Panc1 (cell line): ENCODE results near the gene B3GALT4. TPM values are rescaled to one million over a fixed set of nuclear protein-coding genes. Genes with fewer than 3 reads are reported as not detected.

ENCODE experiments used
- ATAC-seq: fragments of 200-7000 bp; cut with Tn5 transposase; 2 replicates; pipeline ENCODE4 v1.9.1; 2020; ENCODE audit warnings: mild to moderate bottlenecking, moderate library complexity
- BruUV-seq: library from RNA; stranded (reverse); fragments of 400-500 nt; replicated peaks from 2 replicates; lab custom pipeline; 2021; lab: Mats Ljungman, UMichigan
- CTCF ChIA-PET: fragments of 300-600 bp; sonication (Branson Sonifier 250); formaldehyde crosslinking; loops from one replicate; lab custom pipeline; 2022; ENCODE audit warnings: antibody characterized with exemption; lab: Charles Lee
- POLR2A ChIA-PET: fragments of 300-600 bp; sonication (Branson Sonifier 250); formaldehyde crosslinking; loops from one replicate; lab custom pipeline; 2022; ENCODE audit warnings: antibody characterized with exemption; lab: Charles Lee
- DNase-seq: peaks from one replicate; pipeline ENCODE4 v3.0.0-alpha.2; 2010; ENCODE audit warnings: low read depth, low spot score
- H3K27ac ChIP-seq: 2 replicates; pipeline ENCODE4 v1.5.1; 2011; ENCODE audit warnings: mild to moderate bottlenecking, low read length, inconsistent platforms
- H3K27me3 ChIP-seq: fragments of 200-500 bp; sonication (Bioruptor generic); 2 replicates; pipeline ENCODE4 v1.6.0; 2014; ENCODE audit warnings: low read length, inconsistent platforms; ENCODE audit not compliant: control insufficient read depth, insufficient read depth
- H3K36me3 ChIP-seq: fragments of 200-500 bp; sonication (Bioruptor generic); 2 replicates; pipeline ENCODE4 v1.5.1; 2014; ENCODE audit warnings: inconsistent platforms, mild to moderate bottlenecking, low read length, moderate library complexity; ENCODE audit not compliant: control insufficient read depth, insufficient read depth
- H3K4me1 ChIP-seq: 2 replicates; pipeline ENCODE4 v1.5.1; 2011; ENCODE audit warnings: inconsistent platforms, mild to moderate bottlenecking, low read length, moderate library complexity; ENCODE audit not compliant: control insufficient read depth, insufficient read depth
- H3K4me3 ChIP-seq, 2 experiments: 2 replicates each; pipeline ENCODE4 v1.5.1; 2011 to 2012; ENCODE audit warnings: low read depth in 2 of 2, low read length in 2 of 2, mild to moderate bottlenecking in 2 of 2, inconsistent platforms in 1 of 2, moderate library complexity in 1 of 2
- H3K9me3 ChIP-seq: fragments of 200-500 bp; sonication (Bioruptor generic); 2 replicates; pipeline ENCODE4 v1.5.1; 2014; ENCODE audit warnings: low read depth, mild to moderate bottlenecking, inconsistent platforms, low read length, moderate library complexity; ENCODE audit not compliant: control insufficient read depth, insufficient read depth
- CTCF ChIP-seq: fragments of 450-650 bp; IDR thresholded peaks from 2 replicates; pipeline ENCODE4 v1.5.1; 2017; ENCODE audit warnings: mild to moderate bottlenecking
- POLR2AphosphoS5 ChIP-seq: IDR thresholded peaks from 2 replicates; pipeline ENCODE4 v1.6.1; 2012; ENCODE audit warnings: mild to moderate bottlenecking, low read depth, low read length, moderate library complexity
- REST ChIP-seq, 2 experiments: IDR thresholded peaks; 2 replicates each; pipeline ENCODE4 v1.6.1; 2011 to 2012; ENCODE audit warnings: low read depth in 2 of 2, control low read depth in 1 of 2, low read length in 1 of 2, mild to moderate bottlenecking in 1 of 2, moderate library complexity in 1 of 2; ENCODE audit not compliant: insufficient read depth in 1 of 2
- SIN3A ChIP-seq: IDR thresholded peaks from 2 replicates; pipeline ENCODE4 v1.6.1; 2012; ENCODE audit warnings: low read depth, mild to moderate bottlenecking, low read length, moderate library complexity, borderline replicate concordance; ENCODE audit not compliant: insufficient read depth
- TCF7L2 ChIP-seq: IDR thresholded peaks from 2 replicates; pipeline ENCODE4 v1.6.1; 2011; ENCODE audit warnings: mild to moderate bottlenecking, low read depth, low read length, inconsistent platforms
- in situ Hi-C: cut with HindIII; loops from 2 replicates; pipeline ENCODE4 v1.10.0; 2016; ENCODE audit warnings: low sequenced_read_pairs, low pct_unique_long_range_greater_than_20kb
- intact Hi-C: fragments of 100-400 bp; cut with micrococcal nuclease; formaldehyde crosslinking; loops from one replicate; pipeline ENCODE4 v1.10.0; 2022; ENCODE audit not compliant: unreplicated experiment
- total RNA-seq: library from RNA; stranded (reverse); gene quantifications from one replicate; pipeline ENCODE4 v1.2.1, GENCODE V29; 2021; ENCODE audit not compliant: unreplicated experiment

Gene B3GALT4
- total RNA-seq, 1 experiment from 2014 or later = 6.0 TPM

- no peak for DNase-seq
- intact Hi-C loops = no loop called here
- no TSS peak for BruUV-seq
- H3K4me3 ChIP-seq = peak overlapping the region; percentile 97
- H3K36me3 ChIP-seq = peaks cover 37% of the 10 kb centered on the region
- H3K27me3 ChIP-seq = no peaks in the 10 kb centered on the region
- in situ Hi-C loops = no loop called here
- ATAC-seq = peak; percentile 23
- peaks cover 23% of the 10 kb centered on the region for H3K4me1 ChIP-seq
- H3K9me3 ChIP-seq = no peaks in the 10 kb centered on the region
- ChIA-PET CTCF (no interaction called here), POLR2A (interaction anchor here (0.6 to 1.3 kb wide), 4 partner anchors 10 to 299 kb away, joined by 3 to 8 read pairs (median 4); no protein-coding TSS in a partner anchor)
- H3K27ac ChIP-seq = peak overlapping the region; percentile 100
- TF ChIP-seq POLR2AphosphoS5 (no peak), TCF7L2 (no peak), CTCF (no peak), REST (IDR thresholded peaks at IDR 0.05; ENCODE audit: insufficient read depth in 1 of 2, low read depth in 2 of 2, low read length in 1 of 2) (no peak), SIN3A (no peak)
These were observed 5.8 kb upstream of the B3GALT4 start for GRCh38 chr6:33271117-33271467.

- Histone ChIP-seq H3K4me3 (peak within 1 kb of the TSS; percentile 97), H3K4me1 (peaks cover 28% of the 10 kb centered on the region), H3K27me3 (no peaks in the 10 kb centered on the region), H3K9me3 (no peaks in the 10 kb centered on the region), H3K27ac (peak within 1 kb of the TSS; percentile 100), H3K36me3 (peaks cover 37% of the 10 kb centered on the region)
- in situ Hi-C loops (no loop called here), intact Hi-C loops (no loop called here)
- DNase-seq (peak; percentile 93), ATAC-seq (peak; percentile 93)
- ChIA-PET POLR2A (interaction anchor here (0.6 to 1.3 kb wide), 7 partner anchors 10 to 327 kb away, joined by 3 to 13 read pairs (median 4); no protein-coding TSS in a partner anchor), CTCF (no interaction called here)
- BruUV-seq = TSS peak; percentile 94
- TF ChIP-seq POLR2AphosphoS5 = peak; percentile 100
- TF ChIP-seq SIN3A = peak; percentile 71; the same call in 1 of the 2 replicates
- peak; percentile 21; the same call in 1 of the 2 replicates for TF ChIP-seq TCF7L2
- peak; percentile 18 to 62; a peak in 2 of 4 replicates for TF ChIP-seq REST (IDR thresholded peaks at IDR 0.05; ENCODE audit: insufficient read depth in 1 of 2, low read depth in 2 of 2, low read length in 1 of 2)
- no peak for TF ChIP-seq CTCF
These were observed 5.3 kb upstream of the B3GALT4 start, which contains the start of the genes RPS18 and VPS52 for GRCh38 chr6:33271468-33272274. Gene RPS18, plus strand, starts transcription at chr6:33272075. Its CDS starts 45 bp downstream, at chr6:33272120. Gene VPS52, minus strand, starts transcription at chr6:33271876. Its CDS starts 201 bp downstream, at chr6:33271675.
